HG03039 (cell line): ENCODE measurements around the gene GGT5.
"Not testable (repeated sequence)": the region's sequence is repeated elsewhere in the genome, so short reads cannot be mapped to it uniquely, and the experiment has no call there.

Experiments
- ATAC-seq: cut with Tn5 transposase; IDR thresholded peaks from one replicate; pipeline ENCODE4 v1.9.1; 2021; ENCODE audit warnings: mild to moderate bottlenecking, moderate library complexity; ENCODE audit not compliant: unreplicated experiment

Gene GGT5

GRCh38 chr22:24233816-24234215 lies 11.1 kb downstream of the GGT5 start:
- ATAC-seq: no peak

- no peak for ATAC-seq
These were observed 11.6 kb downstream of the GGT5 start for GRCh38 chr22:24233235-24233634.

GRCh38 chr22:24232725-24233124 lies 12.2 kb downstream of the GGT5 start:
- no peak for ATAC-seq

DNA sequence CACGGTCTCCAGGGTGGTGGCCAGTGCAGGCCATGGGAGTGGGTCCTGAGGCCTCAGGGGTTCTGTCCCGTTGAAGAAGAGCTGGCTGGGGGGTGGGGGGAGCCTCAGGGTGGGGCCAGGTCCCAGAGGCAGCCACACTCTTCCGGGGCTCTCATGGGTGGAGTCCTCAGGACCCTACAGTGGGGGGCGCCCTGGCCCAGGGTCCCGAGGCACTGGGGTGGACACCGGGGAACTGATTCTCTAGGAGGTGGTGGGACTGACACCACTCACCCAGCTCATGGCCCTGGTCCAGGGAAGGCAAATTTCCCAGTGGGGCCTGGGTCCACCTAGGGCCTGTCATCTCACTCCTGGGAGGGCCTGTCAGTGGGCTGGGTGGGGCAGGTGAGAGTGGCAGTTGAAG lies 12.8 kb downstream of the GGT5 start:
- no peak for ATAC-seq

DNA sequence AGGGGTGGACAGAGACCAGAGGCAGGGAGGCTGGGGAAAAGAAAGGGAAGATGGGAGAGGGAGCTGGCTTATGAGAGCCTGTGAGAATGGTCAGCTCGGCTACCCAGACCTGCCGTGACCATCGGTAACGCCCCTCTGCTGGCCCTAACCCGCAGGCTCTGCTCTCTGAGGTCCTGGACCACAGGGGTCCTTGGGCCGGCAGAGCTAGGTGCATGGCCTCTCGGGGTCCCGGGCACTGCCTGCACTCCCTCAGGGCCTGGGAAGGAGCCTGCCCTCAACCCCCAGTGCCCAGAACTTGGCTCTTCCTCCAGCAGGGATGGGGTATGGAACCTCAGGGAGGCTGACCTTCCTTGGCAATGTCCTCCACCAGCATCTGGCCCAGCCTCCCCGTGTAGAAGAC lies 13.2 kb downstream of the GGT5 start:
- ATAC-seq: no peak

DNA sequence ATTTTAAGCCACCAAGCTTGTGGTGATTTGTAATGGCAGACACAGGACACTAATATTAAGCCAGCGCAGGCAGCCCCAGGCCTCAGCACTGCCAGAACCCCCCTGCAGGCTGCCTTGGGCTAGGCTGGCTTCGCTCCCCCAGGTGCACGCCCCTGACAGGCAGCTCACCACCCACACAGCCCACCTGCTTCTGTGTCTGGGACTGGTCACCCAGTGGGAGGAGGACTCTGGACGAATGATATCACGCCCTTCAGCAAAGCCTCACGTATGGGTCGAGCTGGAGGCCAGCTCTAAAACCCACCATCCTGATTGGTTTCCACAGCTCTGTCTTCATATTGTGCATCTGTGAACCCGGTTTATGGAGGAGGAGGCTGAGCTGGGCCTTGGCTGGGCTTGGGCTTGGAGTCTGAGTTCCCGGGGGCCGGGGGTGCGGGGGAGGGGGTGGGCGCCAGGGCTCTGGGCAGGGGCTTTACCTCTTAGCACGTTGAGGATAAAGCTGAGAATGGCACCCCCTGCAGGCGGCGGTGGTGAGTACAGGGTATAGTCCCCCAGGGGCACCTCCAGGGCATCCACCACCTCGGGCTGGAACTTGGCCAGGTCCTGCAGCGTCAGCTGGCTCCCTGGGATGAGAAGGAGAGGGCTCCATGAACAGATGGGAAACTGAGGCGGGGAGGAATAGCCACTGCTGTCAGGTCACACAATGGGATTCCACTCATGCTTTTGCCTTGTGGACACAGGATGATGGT lies 13.8 kb downstream of the GGT5 start:
- no peak for ATAC-seq

- no peak for ATAC-seq
These were observed 18.9 kb downstream of the GGT5 start for GRCh38 chr22:24225951-24226350.

- ATAC-seq: no peak
These were observed 19.8 kb downstream of the GGT5 start for GRCh38 chr22:24225044-24225601.

- no peak for ATAC-seq
These were observed 20.4 kb downstream of the GGT5 start for GRCh38 chr22:24224468-24224867.

GRCh38 chr22:24219750-24220149 lies 25.1 kb downstream of the GGT5 start:
- no peak for ATAC-seq

DNA sequence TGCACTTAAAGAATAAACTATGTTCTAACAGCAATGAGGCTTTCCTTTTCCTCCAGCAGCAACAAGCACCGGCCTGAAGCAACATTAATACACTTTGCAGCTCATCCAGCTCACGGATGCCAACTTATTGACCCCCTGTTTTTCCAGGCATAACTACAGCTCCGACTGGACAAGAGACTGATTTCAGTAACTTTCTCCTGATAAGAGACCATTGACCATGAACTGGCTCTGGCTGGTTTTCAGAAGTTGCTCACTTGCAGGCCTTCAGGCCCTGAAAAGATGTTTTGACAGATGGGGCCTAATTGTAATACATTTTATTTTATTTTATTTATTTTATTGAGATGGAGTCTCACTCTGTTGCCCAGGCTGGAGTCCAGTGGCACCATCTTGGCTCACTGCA lies 27.5 kb downstream of the GGT5 start:
- ATAC-seq: no peak

DNA sequence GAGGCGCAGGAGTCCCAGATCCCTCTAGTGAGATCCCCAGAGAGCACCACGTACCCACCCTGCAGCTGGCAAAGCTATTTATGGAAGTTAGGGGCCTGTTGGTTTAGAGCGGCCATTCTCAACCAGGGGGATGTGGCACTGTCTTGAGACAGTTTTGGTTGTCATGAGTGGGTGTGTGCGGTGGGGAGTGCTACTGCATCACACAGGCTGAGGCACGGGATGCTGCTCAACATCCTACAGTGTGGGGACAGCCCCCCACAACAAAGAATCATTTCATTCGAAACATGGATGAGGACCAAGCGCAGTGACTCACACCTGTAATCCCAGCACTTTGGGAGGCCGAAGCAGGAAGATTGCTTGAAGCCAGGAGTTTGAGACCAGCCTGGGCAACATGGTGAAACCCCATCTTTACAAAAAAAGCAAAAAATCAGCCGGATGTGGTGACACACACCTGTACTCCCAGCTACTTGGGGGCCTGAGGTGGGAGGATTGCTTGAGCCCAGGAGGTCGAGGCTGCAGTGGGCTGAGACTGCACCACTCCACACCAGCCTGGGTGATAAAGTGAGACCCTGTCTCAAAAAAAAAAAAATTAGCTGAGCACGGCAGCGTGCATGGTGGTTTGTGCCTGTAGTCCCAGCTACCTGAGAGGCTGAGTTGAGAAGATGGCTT lies 28.2 kb downstream of the GGT5 start:
- no peak for ATAC-seq

- no peak for ATAC-seq
These were observed 30.2 kb downstream of the GGT5 start for GRCh38 chr22:24214467-24215285.

DNA sequence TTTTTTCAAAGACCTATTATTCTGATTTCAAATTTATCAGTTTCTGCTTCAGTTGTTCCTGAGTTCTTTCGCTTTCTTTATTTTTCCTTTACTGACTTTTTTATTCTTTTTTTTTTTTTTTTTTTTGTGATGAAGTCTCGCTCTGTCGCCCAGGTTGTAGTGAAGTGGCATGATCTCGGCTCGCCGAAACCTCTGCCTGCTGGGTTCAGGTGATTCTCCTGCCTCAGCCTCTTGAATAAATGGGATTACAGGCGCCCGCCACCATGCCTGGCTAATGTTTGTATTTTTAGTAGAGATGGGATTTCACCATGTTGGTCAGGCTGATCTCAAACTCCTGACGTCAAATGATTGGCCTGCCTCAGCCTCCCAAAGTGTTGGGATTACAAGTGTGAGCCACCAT lies 31.8 kb downstream of the GGT5 start:
- ATAC-seq: not testable (repeated sequence)

DNA sequence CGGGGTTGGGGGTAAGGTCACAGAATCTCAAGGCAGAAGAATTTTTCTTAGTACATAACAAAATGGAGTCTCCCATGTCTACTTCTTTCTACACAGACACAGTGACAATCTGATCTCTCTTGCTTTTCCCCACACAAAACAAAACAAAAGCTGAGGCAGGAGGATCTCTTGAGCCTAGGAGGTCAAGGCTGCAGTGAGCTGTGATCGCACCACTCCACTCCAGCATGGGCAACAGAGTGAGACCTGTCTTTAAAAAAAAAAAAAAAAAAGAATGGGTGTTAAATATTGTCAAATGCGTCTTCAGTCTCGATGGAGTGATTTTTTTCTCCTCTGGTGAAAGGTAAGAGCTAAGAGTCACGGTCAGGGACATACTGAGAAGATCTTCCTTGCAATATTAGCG lies 33.2 kb downstream of the GGT5 start:
- not testable (repeated sequence) for ATAC-seq

GRCh38 chr22:24210409-24210808 lies 34.5 kb downstream of the GGT5 start:
- ATAC-seq: not testable (repeated sequence)

DNA sequence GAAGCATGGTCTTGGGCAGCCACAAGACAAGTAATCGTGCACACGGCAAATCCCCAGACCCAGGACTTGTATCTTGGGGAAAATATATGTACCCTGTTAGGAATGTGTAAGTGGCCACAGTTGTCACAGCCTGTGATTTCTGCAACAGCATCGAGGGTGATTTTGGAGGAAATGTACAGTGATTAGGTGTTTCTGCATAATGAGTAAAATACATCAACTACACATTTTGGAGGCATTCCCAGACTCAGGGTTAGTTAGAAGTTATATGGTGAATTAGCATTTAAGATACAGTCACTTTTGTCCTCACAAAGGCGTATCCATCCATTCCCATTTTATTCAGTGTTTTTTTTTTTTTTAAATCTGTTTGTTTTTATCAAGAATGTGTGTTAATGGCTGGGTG lies 35.2 kb downstream of the GGT5 start:
- ATAC-seq: no peak

- ATAC-seq: no peak
These were observed 35.9 kb downstream of the GGT5 start for GRCh38 chr22:24209016-24209415.

GRCh38 chr22:24208012-24208749 lies 36.7 kb downstream of the GGT5 start:
- ATAC-seq: no peak

DNA sequence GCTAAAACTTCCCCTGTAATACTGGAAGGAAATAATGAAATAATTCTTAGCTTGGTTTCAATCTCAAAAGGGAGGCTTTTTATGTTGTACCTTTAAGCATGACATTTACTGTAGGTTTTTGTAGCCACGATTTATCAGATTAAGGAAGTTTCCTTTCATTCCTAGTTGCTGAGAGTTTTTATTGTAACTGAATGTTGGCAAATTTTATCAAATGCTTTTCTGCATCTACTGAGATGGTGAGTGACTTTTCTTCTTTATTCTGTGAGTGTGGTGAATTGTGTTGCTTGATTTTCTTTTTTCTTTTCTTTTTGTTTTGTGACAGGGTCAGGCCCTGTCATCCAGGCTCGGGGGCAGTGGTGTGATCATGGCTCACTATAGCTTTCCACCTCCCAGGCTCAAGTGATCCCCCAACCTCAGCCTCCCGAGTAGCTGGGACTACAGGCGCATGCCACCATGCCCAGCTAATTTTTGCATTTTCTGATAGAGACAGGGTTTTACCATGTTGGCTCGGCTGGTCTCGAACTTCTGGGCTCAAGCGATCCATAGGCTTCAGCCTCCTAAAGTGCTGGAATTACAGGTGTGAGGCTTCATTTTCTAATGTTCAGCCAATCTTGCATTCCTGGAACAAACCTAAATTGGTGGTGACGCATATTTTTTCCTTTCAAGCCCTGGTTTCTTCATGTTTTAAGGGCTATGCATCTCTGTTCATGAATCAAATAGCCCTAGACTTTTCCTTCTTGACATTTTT lies 37.4 kb downstream of the GGT5 start:
- ATAC-seq: no peak
